Gastrocnemius medialis (tissue), 4 donors: ENCODE results near the gene MATN3. TPM values are rescaled to one million over a fixed set of nuclear protein-coding genes. Genes with fewer than 3 reads are reported as not detected.

Experiments
- ATAC-seq, 2 donors: fragments of 150-250 bp; one replicate each; pipeline ENCODE4 v1.9.1; 2016
- DNase-seq, 2 donors: peaks; one replicate each; pipeline ENCODE4 v3.0.0-alpha.2; 2019
- H3K27ac ChIP-seq, 4 donors: fragments of 200-600 bp; sonication (generic); 1 replicate in 1 of 4; 2 replicates in 3 of 4; pipeline ENCODE4 v1.5.1; 2016 to 2018; ENCODE audit warnings: mild to moderate bottlenecking in 2 of 4, moderate library complexity in 1 of 4
- H3K27me3 ChIP-seq, 3 donors: fragments of 200-600 bp; sonication (generic) in 2 of 3; 1 replicate in 1 of 3; 2 replicates in 2 of 3; pipeline versions ENCODE4 v1.5.1 to v1.6.0; 2016 to 2019; ENCODE audit warnings: mild to moderate bottlenecking in 1 of 3, moderate library complexity in 1 of 3
- H3K36me3 ChIP-seq, 2 donors: fragments of 200-600 bp; sonication (generic) in 1 of 2; one replicate each; pipeline ENCODE4 v1.5.1; 2017 to 2018
- H3K4me1 ChIP-seq, 2 donors: fragments of 200-600 bp; sonication (generic) in 1 of 2; one replicate each; pipeline ENCODE4 v1.5.1; 2016 to 2017; ENCODE audit warnings: mild to moderate bottlenecking in 2 of 2
- H3K4me3 ChIP-seq, 4 donors: fragments of 200-600 bp; sonication (generic) in 3 of 4; 1 replicate in 1 of 4; 2 replicates in 3 of 4; pipeline ENCODE4 v1.5.1; 2016 to 2019; ENCODE audit warnings: mild to moderate bottlenecking in 2 of 4
- H3K9me3 ChIP-seq, 3 donors: fragments of 200-600 bp; sonication (generic) in 2 of 3; 1 replicate in 1 of 3; 2 replicates in 2 of 3; pipeline ENCODE4 v1.5.1; 2016 to 2019
- POLR2A ChIP-seq, 2 donors: fragments of 450-650 bp; IDR thresholded peaks; one replicate each; pipeline ENCODE4 v1.6.1; 2017; ENCODE audit warnings: antibody characterized with exemption in 2 of 2, mild to moderate bottlenecking in 2 of 2, moderate library complexity in 2 of 2
- in situ Hi-C, 4 donors: fragments of 200-750 bp; cut with MboI; loops; one replicate each; pipeline versions ENCODE4 v1.15.0 to v1.8.0; 2017; ENCODE audit warnings: low sequenced_read_pairs in 4 of 4
- intact Hi-C: fragments of 100-400 bp; cut with DNase I; formaldehyde crosslinking; loops from one replicate; pipeline ENCODE4 v1.15.1; 2023; ENCODE audit warnings: low total_unique reads
- total RNA-seq, 4 donors: library from RNA; depleted of rRNA; stranded (reverse); fragments of >200 nt; gene quantifications; one replicate each; pipeline versions ENCODE4 v1.1.0 to v1.2.3, GENCODE V29; 2016
- TF ChIP-seq, protein P1 (sequence below), 5 experiments: fragments of 450-650 bp in 3 of 5; fragments of 200-600 bp in 2 of 5; sonication (generic) in 2 of 5; IDR thresholded peaks in 4 of 5; conservative IDR thresholded peaks in 1 of 5; 1 replicate in 4 of 5; 2 replicates in 1 of 5; pipeline ENCODE4 v1.5.1; 2016 to 2019; ENCODE audit warnings: antibody characterized with exemption in 5 of 5, mild to moderate bottlenecking in 3 of 5, moderate library complexity in 3 of 5

Gene MATN3
- total RNA-seq, 4 donors from 2014 or later: 0.26 to 0.35 (median 0.34) TPM; not detected in 1

DNA sequence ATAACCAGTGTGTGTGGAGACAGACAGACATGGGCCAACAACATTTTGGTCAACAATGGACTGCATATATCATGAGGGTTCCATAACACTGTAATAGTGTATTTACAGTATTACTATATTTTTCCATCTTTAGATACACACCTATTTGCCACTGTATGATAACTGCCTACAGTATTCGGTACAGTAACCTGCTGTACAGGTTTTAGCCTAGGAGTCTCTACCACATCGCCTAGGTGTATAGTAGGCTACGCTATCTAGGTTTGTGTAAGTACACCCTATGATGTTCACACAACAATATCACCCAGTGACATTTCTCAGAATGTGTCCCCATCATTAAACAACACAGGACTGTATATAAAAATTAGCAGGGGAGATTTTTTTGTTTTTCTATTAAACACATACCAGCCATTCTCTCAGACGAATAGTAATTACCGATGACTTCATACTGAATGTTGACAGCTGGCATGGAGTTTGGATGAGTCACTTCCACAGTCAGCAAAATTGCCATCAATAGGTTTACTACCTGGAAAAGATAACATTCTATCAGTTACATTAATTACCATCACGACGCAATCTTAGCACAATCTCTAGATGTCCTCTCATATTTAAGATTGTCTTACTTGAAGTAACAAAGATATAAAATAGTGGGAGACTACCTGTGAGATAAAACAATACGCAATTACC lies 28.2 kb upstream of the MATN3 start:
- DNase-seq: no peak
- intact Hi-C loops (no loop called here), in situ Hi-C loops (no loop called here)
- H3K27ac ChIP-seq: no peak overlapping the region
- no peak overlapping the region for H3K4me3 ChIP-seq
- H3K36me3 ChIP-seq: peaks cover 0 to 47% of the 10 kb centered on the region in 2 donors
- peaks cover 14 to 26% of the 10 kb centered on the region in 2 donors for H3K4me1 ChIP-seq
- no peak for ATAC-seq
- no peak for TF ChIP-seq POLR2A (IDR thresholded peaks at IDR 0.05)
- TF ChIP-seq, protein P1, sequence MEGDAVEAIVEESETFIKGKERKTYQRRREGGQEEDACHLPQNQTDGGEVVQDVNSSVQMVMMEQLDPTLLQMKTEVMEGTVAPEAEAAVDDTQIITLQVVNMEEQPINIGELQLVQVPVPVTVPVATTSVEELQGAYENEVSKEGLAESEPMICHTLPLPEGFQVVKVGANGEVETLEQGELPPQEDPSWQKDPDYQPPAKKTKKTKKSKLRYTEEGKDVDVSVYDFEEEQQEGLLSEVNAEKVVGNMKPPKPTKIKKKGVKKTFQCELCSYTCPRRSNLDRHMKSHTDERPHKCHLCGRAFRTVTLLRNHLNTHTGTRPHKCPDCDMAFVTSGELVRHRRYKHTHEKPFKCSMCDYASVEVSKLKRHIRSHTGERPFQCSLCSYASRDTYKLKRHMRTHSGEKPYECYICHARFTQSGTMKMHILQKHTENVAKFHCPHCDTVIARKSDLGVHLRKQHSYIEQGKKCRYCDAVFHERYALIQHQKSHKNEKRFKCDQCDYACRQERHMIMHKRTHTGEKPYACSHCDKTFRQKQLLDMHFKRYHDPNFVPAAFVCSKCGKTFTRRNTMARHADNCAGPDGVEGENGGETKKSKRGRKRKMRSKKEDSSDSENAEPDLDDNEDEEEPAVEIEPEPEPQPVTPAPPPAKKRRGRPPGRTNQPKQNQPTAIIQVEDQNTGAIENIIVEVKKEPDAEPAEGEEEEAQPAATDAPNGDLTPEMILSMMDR (IDR thresholded peaks at IDR 0.05 in 4 of 5, conservative IDR thresholded peaks at IDR 0.05 in 1 of 5): no peak
- no peaks in the 10 kb centered on the region for H3K27me3 ChIP-seq
- no peaks in the 10 kb centered on the region for H3K9me3 ChIP-seq

- TF ChIP-seq, protein P1 (IDR thresholded peaks at IDR 0.05 in 4 of 5, conservative IDR thresholded peaks at IDR 0.05 in 1 of 5): no peak
- TF ChIP-seq POLR2A (IDR thresholded peaks at IDR 0.05): no peak
- Histone ChIP-seq H3K4me3 (no peak overlapping the region), H3K36me3 (peaks cover 3 to 71% of the 10 kb centered on the region in 2 donors), H3K9me3 (no peaks in the 10 kb centered on the region), H3K27me3 (no peaks in the 10 kb centered on the region), H3K27ac (no peak overlapping the region), H3K4me1 (peaks cover 0 to 6% of the 10 kb centered on the region in 2 donors)
- ATAC-seq (no peak), DNase-seq (no peak)
- in situ Hi-C loops (no loop called here), intact Hi-C loops (no loop called here)
These were observed 25.2 kb upstream of the MATN3 start for GRCh38 chr2:20037660-20038059.

GRCh38 chr2:20035955-20036666 lies 23.6 kb upstream of the MATN3 start:
- TF ChIP-seq, protein P1 (IDR thresholded peaks at IDR 0.05 in 4 of 5, conservative IDR thresholded peaks at IDR 0.05 in 1 of 5): no peak
- no peak for TF ChIP-seq POLR2A (IDR thresholded peaks at IDR 0.05)
- no peak for ATAC-seq
- no peaks in the 10 kb centered on the region for H3K27me3 ChIP-seq
- H3K9me3 ChIP-seq: no peaks in the 10 kb centered on the region
- intact Hi-C loops (no loop called here), in situ Hi-C loops (no loop called here)
- no peak overlapping the region for H3K4me3 ChIP-seq
- H3K36me3 ChIP-seq: peaks cover 3 to 87% of the 10 kb centered on the region in 2 donors
- DNase-seq: no peak
- H3K4me1 ChIP-seq: no peaks in the 10 kb centered on the region
- H3K27ac ChIP-seq: no peak overlapping the region

DNA sequence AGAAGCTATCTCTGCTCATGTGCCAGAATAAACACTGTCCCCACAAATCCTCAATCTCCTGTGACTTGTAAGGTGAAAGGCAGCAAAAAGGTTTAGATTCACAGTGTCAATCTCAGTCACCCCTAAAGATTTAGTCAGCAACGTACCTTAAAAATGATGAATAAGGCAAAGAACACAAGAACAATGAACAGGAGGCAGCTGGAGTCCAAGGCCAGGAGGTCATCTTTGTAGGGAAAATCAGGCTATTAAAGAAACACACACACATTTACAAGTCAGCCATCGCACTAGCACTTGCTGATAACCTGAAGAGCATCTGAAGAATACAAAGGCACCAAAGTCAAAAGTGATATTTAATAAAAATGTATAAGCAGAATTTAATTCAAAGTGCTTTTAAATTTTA lies 22.4 kb upstream of the MATN3 start:
- Histone ChIP-seq H3K27ac (no peak overlapping the region), H3K36me3 (peaks cover 3 to 89% of the 10 kb centered on the region in 2 donors), H3K27me3 (no peaks in the 10 kb centered on the region), H3K9me3 (no peaks in the 10 kb centered on the region), H3K4me3 (no peak overlapping the region), H3K4me1 (no peaks in the 10 kb centered on the region)
- no peak for ATAC-seq
- TF ChIP-seq POLR2A (IDR thresholded peaks at IDR 0.05): no peak
- TF ChIP-seq, protein P1 (IDR thresholded peaks at IDR 0.05 in 4 of 5, conservative IDR thresholded peaks at IDR 0.05 in 1 of 5): no peak
- DNase-seq: no peak
- in situ Hi-C loops (no loop called here), intact Hi-C loops (no loop called here)
